ENCODE data around the gene PSMB8.
"Not testable (repeated sequence)": the region's sequence is repeated elsewhere in the genome, so short reads cannot be mapped to it uniquely, and the experiment has no call there.

Gene PSMB8

GRCh38 chr6:32838114-32838958, 5.5 kb downstream of the PSMB8 start, which contains the start of gene TAP2:
TSS of gene TAP2 (minus strand) at chr6:32838739. CDS start at chr6:32838233, 506 bp downstream.
- DNase-seq (ENCODE audit: low read depth, low spot score), result peak; percentile 95

GRCh38 chr6:32837651-32838113, 6.2 kb downstream of the PSMB8 start:
- no peak for DNase-seq (ENCODE audit: low read depth, low spot score)

- no peak for DNase-seq (ENCODE audit: low read depth, low spot score)
These were observed 7.0 kb downstream of the PSMB8 start for GRCh38 chr6:32836873-32837272.

- no peak for DNase-seq (ENCODE audit: low read depth, low spot score)
These were observed 8.5 kb downstream of the PSMB8 start for GRCh38 chr6:32835167-32835893.

- DNase-seq (ENCODE audit: low read depth, low spot score), result no peak
These were observed 10.2 kb downstream of the PSMB8 start for GRCh38 chr6:32833664-32834063.

GRCh38 chr6:32832535-32832934, 11.3 kb downstream of the PSMB8 start:
- no peak for DNase-seq (ENCODE audit: low read depth, low spot score)

GRCh38 chr6:32830936-32831335, 12.9 kb downstream of the PSMB8 start:
- no peak for DNase-seq (ENCODE audit: low read depth, low spot score)

- DNase-seq (ENCODE audit: low read depth, low spot score), result no peak
These were observed 13.8 kb downstream of the PSMB8 start for GRCh38 chr6:32830017-32830416.

GRCh38 chr6:32829495-32829894, 14.4 kb downstream of the PSMB8 start:
- DNase-seq (ENCODE audit: low read depth, low spot score), result no peak

- DNase-seq (ENCODE audit: low read depth, low spot score), result no peak
These were observed 16.8 kb downstream of the PSMB8 start for GRCh38 chr6:32827025-32827424.

- DNase-seq (ENCODE audit: low read depth, low spot score), result no peak
These were observed 17.9 kb downstream of the PSMB8 start for GRCh38 chr6:32825966-32826365.

GRCh38 chr6:32819729-32820128, 24.1 kb downstream of the PSMB8 start:
- peak; percentile 39 for DNase-seq (ENCODE audit: low read depth, low spot score)

- no peak for DNase-seq (ENCODE audit: low read depth, low spot score)
These were observed 25.0 kb downstream of the PSMB8 start for GRCh38 chr6:32818867-32819266.

GRCh38 chr6:32816746-32817204, 27.1 kb downstream of the PSMB8 start, which contains the start of gene HLA-DOB:
TSS of gene HLA-DOB (minus strand) at chr6:32817002. CDS start at chr6:32816951, 51 bp downstream.
- no peak for DNase-seq (ENCODE audit: low read depth, low spot score)

GRCh38 chr6:32815996-32816395, 27.9 kb downstream of the PSMB8 start:
- DNase-seq (ENCODE audit: low read depth, low spot score), result no peak

GRCh38 chr6:32815115-32815514, 28.7 kb downstream of the PSMB8 start:
- DNase-seq (ENCODE audit: low read depth, low spot score), result no peak

GRCh38 chr6:32814145-32814544, 29.7 kb downstream of the PSMB8 start:
- DNase-seq (ENCODE audit: low read depth, low spot score), result no peak

- DNase-seq (ENCODE audit: low read depth, low spot score), result no peak
These were observed 34.7 kb downstream of the PSMB8 start for GRCh38 chr6:32809171-32809570.

- no peak for DNase-seq (ENCODE audit: low read depth, low spot score)
These were observed 36.7 kb downstream of the PSMB8 start for GRCh38 chr6:32807020-32807580.

- DNase-seq (ENCODE audit: low read depth, low spot score), result not testable (repeated sequence)
These were observed 38.4 kb downstream of the PSMB8 start for GRCh38 chr6:32805404-32805803.

- DNase-seq (ENCODE audit: low read depth, low spot score), result no peak
These were observed 40.4 kb downstream of the PSMB8 start for GRCh38 chr6:32803416-32803815.

GRCh38 chr6:32799740-32800139, 44.1 kb downstream of the PSMB8 start:
- no peak for DNase-seq (ENCODE audit: low read depth, low spot score)
